Astrocyte of the spinal cord (primary cell): ENCODE data around the gene ANKRD28.

Experiments used
- DNase-seq: peaks from one replicate; pipeline ENCODE4 v3.0.0; 2011; ENCODE audit warnings: low read depth, low spot score
- H3K4me3 ChIP-seq: 2 replicates; pipeline ENCODE4 v1.5.1; 2011; ENCODE audit warnings: low read depth, mild to moderate bottlenecking, low read length, moderate library complexity
- CTCF ChIP-seq: IDR thresholded peaks from 2 replicates; pipeline ENCODE4 v1.5.1; 2012; ENCODE audit warnings: low read depth, mild to moderate bottlenecking, low read length, inconsistent platforms
- in situ Hi-C: cut with HindIII; loops from 2 replicates; pipeline ENCODE4 v1.10.0; 2017; ENCODE audit warnings: low sequenced_read_pairs

The ANKRD28 gene

DNA sequence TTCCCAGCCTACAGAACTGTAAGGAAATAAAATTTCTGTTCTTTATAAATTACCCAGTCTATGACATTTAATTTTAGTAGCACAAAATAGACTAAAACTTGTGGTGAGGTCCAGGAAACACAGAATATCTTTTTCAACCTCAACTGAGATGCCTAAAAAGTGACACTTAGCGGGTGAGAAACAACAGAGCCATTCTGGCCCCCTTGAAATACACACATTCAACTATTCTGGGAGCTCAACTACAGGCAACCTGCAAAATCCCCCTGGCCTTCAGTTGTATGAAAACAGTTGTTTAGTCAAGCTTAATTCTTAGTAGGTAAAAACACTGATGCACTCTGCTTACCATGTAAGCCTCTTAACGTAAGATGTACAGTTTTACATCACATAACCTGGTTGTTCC lies 66.8 kb downstream of the ANKRD28 start:
- no peak for DNase-seq
- in situ Hi-C loops: no loop called here
- no peak for TF ChIP-seq CTCF
- no peak overlapping the region for H3K4me3 ChIP-seq

GRCh38 chr3:15728766-15729165 lies 69.0 kb downstream of the ANKRD28 start:
- DNase-seq: peak; percentile 17
- H3K4me3 ChIP-seq: no peak overlapping the region
- TF ChIP-seq CTCF: no peak
- in situ Hi-C loops: no loop called here

DNA sequence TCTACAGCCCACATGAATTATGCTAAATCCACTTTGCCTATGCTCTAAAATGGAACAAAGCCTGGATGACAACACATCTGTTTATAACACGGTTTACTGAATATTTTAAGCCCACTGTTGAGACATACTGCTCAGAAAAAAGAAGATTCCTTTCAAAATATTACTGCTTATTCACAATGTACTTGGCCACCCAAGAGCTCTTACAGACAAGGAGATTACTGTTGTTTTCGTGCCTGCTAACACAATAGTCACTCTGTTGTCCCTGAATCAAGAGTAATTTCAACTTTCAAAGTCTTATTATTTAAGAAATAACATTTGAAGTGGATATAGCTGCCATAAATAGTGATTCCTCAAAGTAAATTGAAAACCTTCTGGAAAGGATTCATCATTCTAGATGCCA lies 70.9 kb downstream of the ANKRD28 start:
- in situ Hi-C loops: no loop called here
- no peak for DNase-seq
- TF ChIP-seq CTCF: no peak
- no peak overlapping the region for H3K4me3 ChIP-seq

DNA sequence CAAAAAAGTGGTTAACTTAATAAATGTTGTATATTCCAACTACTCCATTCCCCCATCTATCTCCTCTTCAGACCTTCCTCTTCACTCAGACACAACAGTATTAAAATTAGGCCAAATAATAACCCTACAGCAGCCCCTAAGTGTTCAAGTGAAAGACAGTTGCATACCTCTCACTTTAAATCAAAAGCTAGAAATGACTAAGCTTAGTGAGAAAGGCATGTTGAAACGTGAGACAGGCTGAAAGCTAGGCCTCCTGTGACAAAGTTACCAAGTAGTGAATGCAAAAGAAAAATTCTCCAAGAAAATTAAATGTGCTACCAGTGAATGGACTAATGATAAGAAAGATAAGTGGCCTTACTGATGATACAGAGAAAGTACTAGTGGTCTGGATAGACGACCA lies 71.7 kb downstream of the ANKRD28 start:
- no peak for TF ChIP-seq CTCF
- no peak overlapping the region for H3K4me3 ChIP-seq
- peak; percentile 35 for DNase-seq
- in situ Hi-C loops: no loop called here

DNA sequence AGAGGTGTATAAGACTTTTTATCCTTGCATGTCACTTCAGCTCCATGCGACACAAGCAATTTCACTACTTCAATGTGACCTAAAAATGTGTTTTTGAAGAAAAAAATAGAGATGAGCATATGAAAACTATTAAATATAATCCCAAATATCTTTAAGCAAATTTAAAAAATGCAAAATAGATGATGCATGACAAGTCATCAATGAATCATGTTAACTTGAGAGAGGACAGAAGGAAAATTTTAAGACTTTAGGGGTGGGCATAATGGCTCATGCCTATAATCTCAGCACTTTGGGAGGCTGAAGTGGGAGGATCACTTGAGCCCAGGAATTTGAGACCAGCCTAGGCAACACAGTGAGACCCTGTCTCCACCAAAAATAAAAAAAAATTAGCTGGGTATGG lies 73.3 kb downstream of the ANKRD28 start:
- no peak for TF ChIP-seq CTCF
- no peak overlapping the region for H3K4me3 ChIP-seq
- in situ Hi-C loops: no loop called here
- no peak for DNase-seq

DNA sequence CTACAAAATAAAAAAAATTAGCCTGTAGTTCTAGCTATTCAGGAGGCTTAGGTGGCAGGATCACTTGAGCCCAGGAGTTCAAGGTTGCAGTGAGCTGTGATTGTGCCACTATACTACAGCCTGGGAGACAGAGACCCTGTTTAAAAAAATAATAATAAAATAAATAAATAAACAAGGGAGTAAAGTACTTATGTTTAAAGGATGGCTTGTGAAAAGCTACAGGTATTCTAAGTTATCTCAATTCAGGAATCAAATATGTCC lies 74.2 kb downstream of the ANKRD28 start:
- TF ChIP-seq CTCF: no peak
- no peak for DNase-seq

GRCh38 chr3:15722877-15723623 lies 74.7 kb downstream of the ANKRD28 start:
- DNase-seq: no peak
- no peak overlapping the region for H3K4me3 ChIP-seq
- no peak for TF ChIP-seq CTCF
- in situ Hi-C loops: no loop called here

More for the DNA sequence above, 74.2 kb downstream of the ANKRD28 start:
- in situ Hi-C loops: no loop called here
- no peak overlapping the region for H3K4me3 ChIP-seq
